ENCODE results near the gene FMNL1. TPM values are rescaled to one million over a fixed set of nuclear protein-coding genes. Genes with fewer than 3 reads are reported as not detected.

FMNL1 gene
- total RNA-seq, result 1.5 and 3.4 TPM in 2 replicates

GRCh38 chr17:45221081-45222013 lies at the start of gene FMNL1:
FMNL1 (plus strand) TSS chr17:45221885; CDS start chr17:45222125, 240 bp downstream.

GRCh38 chr17:45261577-45262515 lies 40.2 kb downstream of the FMNL1 start, which contains the start of gene SPATA32:
SPATA32 (minus strand) TSS chr17:45262094; CDS start chr17:45262016, 78 bp downstream.

Other genes with a start within 250 kb of the FMNL1 start
- 24.9 and 27.1 TPM in 2 replicates for gene DCAKD, start 170.3 kb upstream of the FMNL1 start, total RNA-seq
- gene NMT1, start 160.6 kb upstream of the FMNL1 start, total RNA-seq, result 59.3 and 75.5 TPM in 2 replicates
- 33.5 and 63.2 TPM in 2 replicates for gene PLCD3, start 89.4 kb upstream of the FMNL1 start, total RNA-seq
- gene ACBD4, start 86.2 kb upstream of the FMNL1 start, total RNA-seq, result 0.72 and 10.7 TPM in 2 replicates
- 17.3 and 20.9 TPM in 2 replicates for gene HEXIM1, start 73.4 kb upstream of the FMNL1 start, total RNA-seq
- 2.2 and 10.0 TPM in 2 replicates for gene HEXIM2, start 60.0 kb upstream of the FMNL1 start, total RNA-seq
- gene SPATA32, start 40.2 kb downstream of the FMNL1 start, total RNA-seq, result not detected in 2 replicates
- gene MAP3K14, start 95.1 kb downstream of the FMNL1 start, total RNA-seq, result 6.3 and 6.6 TPM in 2 replicates
- gene ARHGAP27, start 211.0 kb downstream of the FMNL1 start, total RNA-seq, result 2.0 and 3.1 TPM in 2 replicates

Measured in cardiac atrium fibroblast (primary cell).